Measurements from ENCODE around the gene DNAL4. TPM values are rescaled to one million over a fixed set of nuclear protein-coding genes. Genes with fewer than 3 reads are reported as not detected.
A peak's percentile ranks its signal among the peaks of the same experiment; 100 is the strongest.

DNAL4 gene
- polyA plus RNA-seq, 3 donors, result 8.9 to 9.3 (median 9.0) TPM

- Mint-ChIP-seq H3K4me1 (peaks cover 59% of the 10 kb centered on the region), H3K27me3 (ENCODE audit: low read depth in 3 of 3) (peaks cover 0 to 3% (median 0%) of the 10 kb centered on the region in 3 donors), H3K27ac (peak overlapping the region; percentile 93 to 98 (median 97)), H3K36me3 (peaks cover 12 to 23% of the 10 kb centered on the region in 2 donors), H3K9me3 (peaks cover 0 to 2% (median 0%) of the 10 kb centered on the region in 7 donors), H3K4me3 (peak overlapping the region; percentile 86 to 93)
- DNase-seq, result peak in 2 of 3 donors; percentile 38 to 48
- Histone ChIP-seq H3K4me3 (replicated peaks in 1 of 3; ENCODE audit: low read depth in 2 of 3, low read length in 3 of 3) (peak overlapping the region; percentile 59 to 98 (median 82)), H3K4me2 (replicated peaks; ENCODE audit: extremely low read depth, low read length, poor library complexity, severe bottlenecking) (peak overlapping the region; percentile 99), H3K27me3 (ENCODE audit: control insufficient read depth in 2 of 2, insufficient read depth in 2 of 2, low read length in 2 of 2) (no peaks in the 10 kb centered on the region), H3K27ac (ENCODE audit: low read depth in 1 of 2, low read length in 2 of 2) (peak overlapping the region; percentile 84 to 99), H3K9ac (ENCODE audit: insufficient read depth, low read length, poor library complexity, severe bottlenecking) (peak overlapping the region; percentile 91), H4K20me1 (ENCODE audit: insufficient read depth, low read length) (peaks cover 8% of the 10 kb centered on the region), H2AFZ (ENCODE audit: insufficient read depth, low read depth, low read length, poor library complexity, severe bottlenecking) (peak overlapping the region; percentile 77), H3K4me1 (ENCODE audit: control insufficient read depth in 1 of 2, insufficient read depth in 2 of 2, low read length in 2 of 2) (peaks cover 55 to 61% of the 10 kb centered on the region in 2 donors), H3K79me2 (ENCODE audit: insufficient read depth, low read length) (peaks cover 57% of the 10 kb centered on the region), H3K9me3 (replicated peaks in 1 of 2; ENCODE audit: control insufficient read depth in 1 of 2, insufficient read depth in 1 of 2, low read length in 2 of 2) (no peaks in the 10 kb centered on the region), H3K36me3 (replicated peaks in 1 of 2; ENCODE audit: control insufficient read depth in 1 of 2, insufficient read depth in 2 of 2, low read length in 2 of 2) (peaks cover 2 to 9% of the 10 kb centered on the region in 2 donors)
- 0% methylated on average over 8 of the region's 17 CpGs for WGBS (ENCODE audit: insufficient coverage)
- intact Hi-C loops (cut with micrococcal nuclease), result loop anchor here in 1 of 2 donors (1.0 to 10.0 kb wide), 5 partner anchors 37 to 768 kb away; partner anchors contain the start of genes ATF4, CBX6, DNAL4 and GTPBP1
- TF ChIP-seq CTCF (IDR thresholded peaks at IDR 0.05), result no peak
These were observed 37.1 kb downstream of the DNAL4 start for GRCh38 chr22:38756711-38757463.

GRCh38 chr22:38755911-38756532 lies 37.9 kb downstream of the DNAL4 start, which contains the start of gene SUN2:
TSS of gene SUN2 (minus strand) at chr22:38755998. CDS start at chr22:38752628, 3,370 bp downstream.
- Mint-ChIP-seq H3K36me3 (peaks cover 18 to 31% of the 10 kb centered on the region in 2 donors), H3K9me3 (peaks cover 0 to 3% (median 0%) of the 10 kb centered on the region in 7 donors), H3K27me3 (ENCODE audit: low read depth in 3 of 3) (peaks cover 0 to 3% (median 0%) of the 10 kb centered on the region in 3 donors), H3K4me1 (peaks cover 68% of the 10 kb centered on the region), H3K4me3 (peak within 1 kb of the TSS; percentile 93 to 97), H3K27ac (peak within 1 kb of the TSS; percentile 98 to 100 (median 99))
- H4K20me1 ChIP-seq (ENCODE audit: insufficient read depth, low read length), result peaks cover 15% of the 10 kb centered on the region
- H3K4me2 ChIP-seq (replicated peaks; ENCODE audit: extremely low read depth, low read length, poor library complexity, severe bottlenecking), result peak within 1 kb of the TSS; percentile 99
- under 1% methylated on average over 59 of the region's 68 CpGs for WGBS (ENCODE audit: insufficient coverage)
- no peak for TF ChIP-seq CTCF (IDR thresholded peaks at IDR 0.05)
- H3K27me3 ChIP-seq (ENCODE audit: control insufficient read depth in 2 of 2, insufficient read depth in 2 of 2, low read length in 2 of 2), result no peaks in the 10 kb centered on the region
- peaks cover 62% of the 10 kb centered on the region for H3K79me2 ChIP-seq (ENCODE audit: insufficient read depth, low read length)
- intact Hi-C loops (cut with micrococcal nuclease), result loop anchor here in 1 of 2 donors (1.0 to 10.0 kb wide), 5 partner anchors 38 to 769 kb away; partner anchors contain the start of genes ATF4, CBX6, DNAL4 and GTPBP1
- H3K9ac ChIP-seq (ENCODE audit: insufficient read depth, low read length, poor library complexity, severe bottlenecking), result peak within 1 kb of the TSS; percentile 91
- H3K4me1 ChIP-seq (ENCODE audit: control insufficient read depth in 1 of 2, insufficient read depth in 2 of 2, low read length in 2 of 2), result peaks cover 64 to 70% of the 10 kb centered on the region in 2 donors
- peak within 1 kb of the TSS; percentile 77 for H2AFZ ChIP-seq (ENCODE audit: insufficient read depth, low read depth, low read length, poor library complexity, severe bottlenecking)
- H3K9me3 ChIP-seq (replicated peaks in 1 of 2; ENCODE audit: control insufficient read depth in 1 of 2, insufficient read depth in 1 of 2, low read length in 2 of 2), result no peaks in the 10 kb centered on the region
- peak within 1 kb of the TSS; percentile 88 to 98 (median 92) for H3K4me3 ChIP-seq (replicated peaks in 1 of 3; ENCODE audit: low read depth in 2 of 3, low read length in 3 of 3)
- H3K27ac ChIP-seq (ENCODE audit: low read depth in 1 of 2, low read length in 2 of 2), result peak within 1 kb of the TSS; percentile 99 to 100
- peak; percentile 89 to 90 (median 90) for DNase-seq
- H3K36me3 ChIP-seq (replicated peaks in 1 of 2; ENCODE audit: control insufficient read depth in 1 of 2, insufficient read depth in 2 of 2, low read length in 2 of 2), result peaks cover 8 to 15% of the 10 kb centered on the region in 2 donors
